K562 (cell line): ENCODE measurements around the gene ATF5. TPM values are rescaled to one million over a fixed set of nuclear protein-coding genes. Genes with fewer than 3 reads are reported as not detected.

ENCODE experiments used
- ATAC-seq: fragments of 200-7000 bp; cut with Tn5 transposase; 3 replicates; pipeline ENCODE4 v1.9.1; 2020; ENCODE audit warnings: moderate library complexity
- BruUV-seq: library from RNA; stranded (reverse); fragments of 400-500 nt; replicated peaks from 2 replicates; lab custom pipeline; 2021; lab: Mats Ljungman, UMichigan
- CTCF ChIA-PET: fragments of 300-600 bp; formaldehyde crosslinking; extraction: SDS; loops from one replicate; lab custom pipeline; 2021; ENCODE audit warnings: low intra/inter-chr PET ratio; lab: Yijun Ruan, JAX
- POLR2A ChIA-PET: fragments of 300-600, 350-650 bp; sonication (Branson Sonifier 250); formaldehyde crosslinking; extraction: SDS; loops from one replicate; lab custom pipeline; 2021; ENCODE audit warnings: antibody characterized with exemption, inconsistent platforms; lab: Yijun Ruan, JAX
- DNase-seq, 4 experiments: peaks; one replicate each; pipeline versions ENCODE4 v3.0.0 to v3.0.0-alpha.2; 2011 to 2018; ENCODE audit warnings: low spot score in 3 of 4, mixed read lengths in 3 of 4; ENCODE audit errors: extremely low read depth in 1 of 4
- FAIRE-seq: peaks from 2 replicates; lab custom pipeline; 2011; peaks lifted over from hg19 to GRCh38; lab: Jason Lieb, UNC
- H2AFZ ChIP-seq: 2 replicates; pipeline ENCODE4 v1.6.0; 2011; ENCODE audit warnings: low read depth, low read length, control low read depth, inconsistent platforms
- H3K27ac ChIP-seq: fragments of 200-600 bp; 3 replicates; pipeline ENCODE4 v1.8.0; 2011; ENCODE audit warnings: low read depth, mild to moderate bottlenecking, control low read depth, inconsistent platforms, low read length, moderate library complexity, mixed read lengths; ENCODE audit errors: extremely low read depth
- H3K27me3 ChIP-seq, 2 experiments: fragments of 300-600 bp in 1 of 2; 2 replicates in 1 of 2; 3 replicates in 1 of 2; pipeline versions ENCODE4 v1.6.0 to v1.8.0; 2011; ENCODE audit warnings: inconsistent platforms in 2 of 2, low read length in 2 of 2, mild to moderate bottlenecking in 1 of 2, mixed read lengths in 1 of 2, moderate library complexity in 1 of 2; ENCODE audit not compliant: control insufficient read depth in 2 of 2, insufficient read depth in 2 of 2
- H3K36me3 ChIP-seq: fragments of 300-600 bp; 3 replicates; pipeline ENCODE4 v1.8.0; 2011; ENCODE audit warnings: mild to moderate bottlenecking, low read length, inconsistent platforms; ENCODE audit not compliant: control insufficient read depth, insufficient read depth
- H3K4me1 ChIP-seq, 2 experiments: fragments of 200-600 bp in 1 of 2; replicated peaks in 1 of 2; 2 replicates in 1 of 2; 3 replicates in 1 of 2; pipeline versions ENCODE4 v1.5.1 to v1.8.0; 2011; ENCODE audit warnings: inconsistent platforms in 2 of 2, low read length in 2 of 2, mild to moderate bottlenecking in 1 of 2, mixed read lengths in 1 of 2, moderate library complexity in 1 of 2; ENCODE audit not compliant: control insufficient read depth in 2 of 2, insufficient read depth in 2 of 2
- H3K4me2 ChIP-seq: 2 replicates; pipeline ENCODE4 v1.6.1; 2011; ENCODE audit warnings: low read length, control low read depth, inconsistent platforms, mixed read lengths; ENCODE audit not compliant: insufficient read depth
- H3K4me3 ChIP-seq: fragments of 200-600 bp; sonication (generic), shearing (Covaris generic); 2 replicates; pipeline ENCODE4 v1.5.1; 2016; ENCODE audit warnings: control low read depth, inconsistent platforms
- H3K79me2 ChIP-seq: fragments of 200-600 bp; 3 replicates; pipeline ENCODE4 v1.8.0; 2011; ENCODE audit warnings: low read length, inconsistent platforms; ENCODE audit not compliant: control insufficient read depth, insufficient read depth
- H3K9ac ChIP-seq, 2 experiments: 2 replicates each; pipeline versions ENCODE4 v1.6.0 to v1.6.1; 2011; ENCODE audit warnings: low read depth in 2 of 2, low read length in 2 of 2, control low read depth in 1 of 2, inconsistent platforms in 1 of 2, mild to moderate bottlenecking in 1 of 2, mixed read lengths in 1 of 2; ENCODE audit not compliant: insufficient read depth in 1 of 2
- H3K9me1 ChIP-seq: one replicate; pipeline ENCODE4 v1.6.0; 2011; ENCODE audit warnings: inconsistent platforms, mild to moderate bottlenecking, low read length, moderate library complexity; ENCODE audit not compliant: control insufficient read depth, insufficient read depth
- H3K9me3 ChIP-seq: replicated peaks from 2 replicates; pipeline ENCODE4 v1.5.1; 2011; ENCODE audit warnings: low read depth, low read length, inconsistent platforms; ENCODE audit not compliant: control insufficient read depth, insufficient read depth
- H4K20me1 ChIP-seq: replicated peaks from 2 replicates; pipeline ENCODE4 v1.6.1; 2011; ENCODE audit warnings: low read length, inconsistent platforms, mixed read lengths; ENCODE audit not compliant: control insufficient read depth, insufficient read depth
- FOXJ2 ChIP-seq: fragments of 200-800 bp; sonication (Bioruptor generic); IDR thresholded peaks from 2 replicates; pipeline ENCODE4 v1.6.1; 2016; ENCODE audit warnings: missing genetic modification characterization, missing compliant biosample characterization
- MAZ ChIP-seq, 2 experiments: fragments of 450-650 bp in 1 of 2; sonication (generic) in 1 of 2; formaldehyde crosslinking; IDR thresholded peaks in 1 of 2; conservative IDR thresholded peaks in 1 of 2; 2 replicates each; pipeline versions ENCODE4 v1.4.0 to v1.5.0; 2020; ENCODE audit warnings: mild to moderate bottlenecking in 1 of 2, missing genetic modification reagents in 1 of 2
- PPARD ChIP-seq: fragments of 250-450 bp; sonication (Bioruptor Pico); IDR thresholded peaks from 2 replicates; pipeline ENCODE4 v1.8.0; 2022; ENCODE audit warnings: inconsistent platforms, mild to moderate bottlenecking, moderate library complexity
- RFX7 ChIP-seq: fragments of 250-450 bp; sonication (Bioruptor Pico); IDR thresholded peaks from 2 replicates; pipeline ENCODE4 v1.5.1; 2021; ENCODE audit warnings: mild to moderate bottlenecking
- SREBF1 ChIP-seq: fragments of 150-350 bp; IDR thresholded peaks from 2 replicates; pipeline ENCODE4 v1.6.1; 2014; ENCODE audit warnings: antibody characterized with exemption, low read depth, low read length, borderline replicate concordance
- THAP12 ChIP-seq: fragments of 250-450 bp; sonication (Bioruptor Pico); IDR thresholded peaks from 2 replicates; pipeline ENCODE4 v1.9.0; 2021; ENCODE audit warnings: mild to moderate bottlenecking, inconsistent platforms
- UBTF ChIP-seq, 2 experiments: IDR thresholded peaks; 2 replicates each; pipeline ENCODE4 v1.6.1; 2012; ENCODE audit warnings: improper control_type of control experiment in 2 of 2, low read depth in 2 of 2, low read length in 2 of 2, borderline replicate concordance in 1 of 2
- ZNF408 ChIP-seq: fragments of 250-450 bp; sonication (Bioruptor Pico); IDR thresholded peaks from 2 replicates; pipeline ENCODE4 v1.4.0; 2020; ENCODE audit warnings: low read depth, mild to moderate bottlenecking, moderate library complexity
- ZNF431 ChIP-seq: sonication (generic); formaldehyde crosslinking; IDR thresholded peaks from 2 replicates; pipeline ENCODE4 v1.8.0; 2022; ENCODE audit warnings: mild to moderate bottlenecking, missing genetic modification reagents
- WGBS: fragments of 100-300 bp; shearing (Covaris generic); methylation state at CpG from one replicate; pipeline ENCODE4 v1.1.6; 2016; ENCODE audit warnings: low coverage, mixed read lengths; ENCODE audit not compliant: insufficient coverage; ENCODE audit errors: missing lambda C conversion rate; 5-methylcytosine and 5-hydroxymethylcytosine counted together
- in situ Hi-C: fragments of 300-500 bp; cut with MboI; formaldehyde crosslinking; loops from 4 replicates; pipeline ENCODE4 v1.15.0; 2018; ENCODE audit warnings: inconsistent platforms, mixed read lengths
- intact Hi-C: fragments of 100-400 bp; cut with micrococcal nuclease; formaldehyde crosslinking; loops from 2 replicates; pipeline ENCODE4 v1.14.2; 2022
- polyA plus RNA-seq, 8 experiments: library from polyadenylated mRNA; depleted of rRNA in 4 of 8; stranded (reverse) in 5 of 8; unstranded in 3 of 8; fragments of >200 nt; fragmentation: Nextera tagmentation in 2 of 8; fragmentation: Illumina TruSeq in 1 of 8; extraction: Ambion mirVana in 2 of 8; extraction: Trizol in 1 of 8; gene quantifications; 2 replicates each; pipeline versions ENCODE4 v1.2.1 to v1.2.3, GENCODE V29; 2011 to 2014; ENCODE audit warnings: inconsistent platforms in 1 of 8, missing spikeins in 1 of 8
- total RNA-seq, 7 experiments: library from RNA; depleted of rRNA in 6 of 7; stranded (reverse); fragments of >200 nt in 6 of 7; fragmentation: Illumina TruSeq in 2 of 7; extraction: Trizol in 2 of 7; gene quantifications; 2 replicates each; pipeline versions ENCODE4 v1.2.1 to v1.2.3, GENCODE V29; 2011 to 2021; ENCODE audit warnings: low replicate concordance in 1 of 7

ATF5 gene
- total and polyA plus RNA-seq, 9 of the 15 experiments (the other 6 are each of a cell fraction or from before 2014, with no cell fraction given): 3.0 to 57.6 (median 11.1) TPM

GRCh38 chr19:49978324-49978723, 49.3 kb downstream of the ATF5 start:
- POLR2A ChIA-PET: interaction anchor here (0.6 to 1.4 kb wide), 5 partner anchors 9 to 35 kb away, joined by 3 to 5 read pairs (median 3); no protein-coding TSS in a partner anchor
- TF ChIP-seq THAP12 (no peak), FOXJ2 (tag) (no peak), PPARD (CRISPR knock-in tag) (no peak), UBTF (IDR thresholded peaks at IDR 0.05; ENCODE audit: borderline replicate concordance in 1 of 2, low read depth in 2 of 2, low read length in 2 of 2) (no peak), MAZ (CRISPR knock-in tag; conservative IDR thresholded peaks at IDR 0.05 in 1 of 2, IDR thresholded peaks at IDR 0.05 in 1 of 2) (no peak), ZNF431 (CRISPR knock-in tag) (no peak), SREBF1 (no peak), ZNF408 (no peak), RFX7 (CRISPR knock-in tag) (no peak)

More at GRCh38 chr19:49978324-49978723, 49.3 kb downstream of the ATF5 start:
- no peak overlapping the region for H3K4me3 ChIP-seq
- no TSS peak for BruUV-seq
- H3K27ac ChIP-seq: no peak overlapping the region
- in situ Hi-C loops (loop anchor here (5.0 kb wide), 1 partner anchor 41 kb away; no protein-coding TSS in a partner anchor), intact Hi-C loops (no loop called here)
- CTCF ChIA-PET: no interaction called here
- no peaks in the 10 kb centered on the region; the same call in 1 of the 2 replicates for H4K20me1 ChIP-seq
- no peak overlapping the region for H3K4me2 ChIP-seq
- FAIRE-seq (no peak), ATAC-seq (no peak), DNase-seq (no peak)
- no peaks in the 10 kb centered on the region for H3K79me2 ChIP-seq
- peaks cover 2% of the 10 kb centered on the region; the same call in 1 of the 3 replicates for H3K36me3 ChIP-seq
- H2AFZ ChIP-seq: no peak overlapping the region
- H3K9me1 ChIP-seq: peaks cover 5% of the 10 kb centered on the region
- no peaks in the 10 kb centered on the region for H3K9me3 ChIP-seq
- peaks cover 13 to 30% of the 10 kb centered on the region in 2 experiments; a peak in 4 of 5 replicates for H3K4me1 ChIP-seq
- 77% methylated on average over 9 of the region's 11 CpGs for WGBS
- H3K27me3 ChIP-seq: no peaks in the 10 kb centered on the region
- H3K9ac ChIP-seq: 0 out of 4 replicates have a peak overlapping the region, but pooled peaks of 1 of the 2 experiments have one; percentile 52
